ENCODE results near the gene LAMC3. TPM values are rescaled to one million over a fixed set of nuclear protein-coding genes. Genes with fewer than 3 reads are reported as not detected.

The LAMC3 gene
- total RNA-seq, 1 donor from 2014 or later, result 0.29 TPM

GRCh38 chr9:131021785-131022184 lies 12.8 kb downstream of the LAMC3 start:
- no peak for DNase-seq (ENCODE audit: low read depth)
- no peak for TF ChIP-seq CTCF (conservative IDR thresholded peaks at IDR 0.05; ENCODE audit: low read depth, low read length)
- H3K4me3 ChIP-seq (ENCODE audit: low read depth, low read length), result no peak overlapping the region

GRCh38 chr9:131024978-131025868 lies 16.2 kb downstream of the LAMC3 start:
- TF ChIP-seq CTCF (conservative IDR thresholded peaks at IDR 0.05; ENCODE audit: low read depth, low read length), result no peak
- no peak overlapping the region for H3K4me3 ChIP-seq (ENCODE audit: low read depth, low read length)
- no peak for DNase-seq (ENCODE audit: low read depth)

- DNase-seq (ENCODE audit: low read depth), result no peak
- no peak for TF ChIP-seq CTCF (conservative IDR thresholded peaks at IDR 0.05; ENCODE audit: low read depth, low read length)
- H3K4me3 ChIP-seq (ENCODE audit: low read depth, low read length), result no peak overlapping the region
Observed at GRCh38 chr9:131025953-131026858, 17.2 kb downstream of the LAMC3 start.

- H3K4me3 ChIP-seq (ENCODE audit: low read depth, low read length), result no peak overlapping the region
- DNase-seq (ENCODE audit: low read depth), result no peak
- TF ChIP-seq CTCF (conservative IDR thresholded peaks at IDR 0.05; ENCODE audit: low read depth, low read length), result no peak
Observed at GRCh38 chr9:131027048-131027871, 18.3 kb downstream of the LAMC3 start.

- DNase-seq (ENCODE audit: low read depth), result no peak
- no peak for TF ChIP-seq CTCF (conservative IDR thresholded peaks at IDR 0.05; ENCODE audit: low read depth, low read length)
- H3K4me3 ChIP-seq (ENCODE audit: low read depth, low read length), result no peak overlapping the region
Observed at GRCh38 chr9:131027872-131028179, 18.9 kb downstream of the LAMC3 start.

- H3K4me3 ChIP-seq (ENCODE audit: low read depth, low read length), result no peak overlapping the region
- DNase-seq (ENCODE audit: low read depth), result no peak
- TF ChIP-seq CTCF (conservative IDR thresholded peaks at IDR 0.05; ENCODE audit: low read depth, low read length), result no peak
Observed at GRCh38 chr9:131028221-131028884, 19.4 kb downstream of the LAMC3 start.

Measured in epithelial cell of proximal tubule (primary cell).